ENCODE measurements around the gene MMP28.
"Not testable (repeated sequence)": the region's sequence is repeated elsewhere in the genome, so short reads cannot be mapped to it uniquely, and the experiment has no call there.

MMP28 gene

DNA sequence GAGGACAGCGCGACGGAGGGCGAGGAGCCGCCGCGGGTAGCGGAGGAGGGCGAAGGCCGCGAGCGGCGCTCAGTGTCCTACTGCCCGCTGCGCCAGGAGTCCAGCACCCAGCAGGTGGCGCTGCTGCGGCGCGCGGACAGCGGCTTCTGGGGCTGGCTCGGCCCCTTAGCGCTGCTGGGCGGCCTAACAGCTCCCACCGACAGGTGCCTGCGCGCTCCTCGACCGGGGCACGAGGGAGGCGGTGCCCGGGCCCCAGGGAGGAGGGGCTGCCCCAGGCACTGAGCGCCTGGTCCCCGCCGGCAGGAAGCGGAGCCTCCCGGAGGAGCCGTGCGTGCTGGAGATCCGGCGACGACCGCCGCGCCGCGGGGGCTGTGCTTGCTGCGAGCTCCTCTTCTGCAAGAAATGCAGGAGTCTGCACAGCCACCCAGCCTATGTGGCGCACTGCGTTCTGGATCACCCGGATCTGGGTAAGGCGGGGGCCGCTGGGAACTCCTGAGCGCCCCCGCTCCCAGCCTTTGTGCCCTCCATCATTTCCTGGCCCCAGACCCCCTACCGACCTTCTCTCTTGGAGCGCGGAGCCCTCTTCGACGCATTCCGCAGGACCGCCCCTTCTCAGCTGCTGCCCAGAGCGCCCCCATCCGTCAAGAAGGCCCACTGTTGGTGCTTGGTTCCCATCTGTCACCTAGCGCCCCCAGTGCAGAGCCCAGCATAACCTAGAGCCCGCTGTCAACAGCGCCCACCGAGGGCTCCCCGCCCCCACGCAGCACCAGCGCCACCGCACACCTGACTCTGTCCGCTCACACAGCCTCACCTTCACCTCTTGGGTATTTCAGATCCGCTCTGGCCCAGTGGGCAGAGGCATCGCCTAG lies 31.1 kb downstream of the MMP28 start:
- H3K27ac Mint-ChIP-seq = peak overlapping the region; percentile 14 to 79
- no peaks in the 10 kb centered on the region for H3K9me3 Mint-ChIP-seq
- H3K4me3 Mint-ChIP-seq = peak overlapping the region; percentile 89 to 98
- H3K27me3 Mint-ChIP-seq = no peaks in the 10 kb centered on the region
- peak; percentile 95 for ATAC-seq
- peak; percentile 94 to 95 for DNase-seq
- H3K4me1 Mint-ChIP-seq = peaks cover 14% of the 10 kb centered on the region

- H3K27me3 Mint-ChIP-seq = no peaks in the 10 kb centered on the region
- DNase-seq (no peak), ATAC-seq (no peak)
- H3K4me3 Mint-ChIP-seq = peak overlapping the region; percentile 89 to 98
- peaks cover 14% of the 10 kb centered on the region for H3K4me1 Mint-ChIP-seq
- no peaks in the 10 kb centered on the region for H3K9me3 Mint-ChIP-seq
- H3K27ac Mint-ChIP-seq = no peak overlapping the region
Measured at GRCh38 chr17:35763767-35764122, 31.7 kb downstream of the MMP28 start.

- H3K4me1 Mint-ChIP-seq = peaks cover 14% of the 10 kb centered on the region
- DNase-seq (no peak), ATAC-seq (no peak)
- H3K27me3 Mint-ChIP-seq = no peaks in the 10 kb centered on the region
- H3K4me3 Mint-ChIP-seq = no peak overlapping the region
- H3K9me3 Mint-ChIP-seq = no peaks in the 10 kb centered on the region
- H3K27ac Mint-ChIP-seq = no peak overlapping the region
Measured at GRCh38 chr17:35761601-35762000, 33.8 kb downstream of the MMP28 start.

GRCh38 chr17:35760587-35760986 lies 34.9 kb downstream of the MMP28 start, which contains the start of gene C17orf50:
Gene C17orf50, plus strand, starts transcription at chr17:35760887. Its CDS starts 55 bp downstream, at chr17:35760942.
- no peak within 1 kb of the TSS for H3K4me3 Mint-ChIP-seq
- H3K27me3 Mint-ChIP-seq = no peaks in the 10 kb centered on the region
- no peaks in the 10 kb centered on the region for H3K9me3 Mint-ChIP-seq
- ATAC-seq = no peak
- H3K27ac Mint-ChIP-seq = no peak within 1 kb of the TSS
- peaks cover 14% of the 10 kb centered on the region for H3K4me1 Mint-ChIP-seq
- DNase-seq = no peak

- H3K9me3 Mint-ChIP-seq = no peaks in the 10 kb centered on the region
- no peaks in the 10 kb centered on the region for H3K4me1 Mint-ChIP-seq
- H3K27me3 Mint-ChIP-seq = peaks cover 12% of the 10 kb centered on the region
- no peak overlapping the region for H3K4me3 Mint-ChIP-seq
- no peak for ATAC-seq
- DNase-seq = no peak
- no peak overlapping the region for H3K27ac Mint-ChIP-seq
Measured at GRCh38 chr17:35757243-35757642, 38.2 kb downstream of the MMP28 start.

DNA sequence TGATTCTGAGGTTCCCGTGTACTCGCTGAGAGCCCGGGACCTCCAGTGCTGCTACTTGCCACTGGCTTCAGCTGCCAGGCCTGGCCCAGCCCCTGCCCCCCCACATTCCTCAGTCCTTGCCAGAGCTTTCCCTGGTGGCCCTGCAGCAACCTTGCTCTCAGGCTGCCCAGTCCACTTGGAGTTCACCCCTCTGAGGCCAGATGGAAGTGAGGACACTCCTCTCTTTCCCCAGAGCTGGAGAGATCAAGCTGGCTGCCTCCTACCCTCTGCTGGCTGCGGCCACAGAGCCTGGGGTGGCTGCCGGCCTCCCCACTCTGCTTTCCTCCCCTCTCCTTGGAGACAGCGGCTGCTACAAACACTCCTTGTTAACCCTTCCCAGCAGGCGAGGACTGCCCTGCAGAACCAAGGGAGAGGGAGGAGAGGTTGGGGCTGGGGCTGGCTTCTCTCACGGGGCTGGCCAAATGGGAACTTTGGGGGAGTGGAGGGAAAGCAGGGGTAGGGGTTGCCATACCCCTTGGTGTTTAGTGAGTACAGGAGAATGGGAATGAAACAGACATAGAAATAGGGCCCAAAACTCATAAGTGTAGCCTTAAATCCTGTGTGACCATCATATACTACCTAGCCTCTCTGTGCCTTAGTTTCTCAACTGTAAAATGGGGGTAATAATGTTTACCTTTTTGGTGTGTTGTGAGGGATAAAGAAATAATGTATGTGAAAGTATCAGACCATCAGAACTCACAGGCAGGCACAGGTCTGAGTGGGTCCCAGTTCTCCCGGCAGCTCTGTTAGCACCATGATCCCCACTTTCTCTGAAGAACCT lies 42.3 kb downstream of the MMP28 start, which contains the start of gene GAS2L2:
TSS of gene GAS2L2 (minus strand) at position 295 of the 820 bp plus-strand sequence. CDS start 389 bp downstream, outside the sequence.
- DNase-seq = no peak
- Mint-ChIP-seq H3K4me3 (no peak within 1 kb of the TSS), H3K9me3 (no peaks in the 10 kb centered on the region), H3K4me1 (peaks cover 32% of the 10 kb centered on the region), H3K27ac (peak within 1 kb of the TSS in 1 of 2 donors; percentile 39), H3K27me3 (peaks cover 53% of the 10 kb centered on the region)
- ATAC-seq = no peak

DNA sequence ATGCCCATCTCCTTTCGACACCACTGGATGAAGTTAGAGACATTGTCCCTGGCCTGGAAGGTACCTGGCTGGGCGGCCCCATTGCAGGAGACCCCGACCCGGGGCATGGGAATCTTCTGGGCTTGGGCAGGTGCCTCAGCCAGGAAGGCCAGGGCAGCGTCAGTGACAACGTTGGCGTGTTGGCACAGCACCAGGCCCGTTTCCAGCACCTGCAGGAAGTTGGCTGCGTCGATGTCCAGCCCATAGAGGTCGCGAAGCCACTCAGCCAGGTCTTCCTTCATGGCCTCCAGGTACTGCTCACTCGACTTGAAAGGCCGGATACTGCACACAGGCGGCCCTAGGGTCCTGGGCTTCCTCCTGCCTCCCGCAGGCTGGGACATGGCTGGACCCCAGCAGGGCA lies 43.0 kb downstream of the MMP28 start:
- DNase-seq (no peak), ATAC-seq (no peak)
- Mint-ChIP-seq H3K9me3 (no peaks in the 10 kb centered on the region), H3K4me3 (no peak overlapping the region), H3K27me3 (peaks cover 56% of the 10 kb centered on the region), H3K4me1 (peaks cover 38% of the 10 kb centered on the region), H3K27ac (no peak overlapping the region)

DNA sequence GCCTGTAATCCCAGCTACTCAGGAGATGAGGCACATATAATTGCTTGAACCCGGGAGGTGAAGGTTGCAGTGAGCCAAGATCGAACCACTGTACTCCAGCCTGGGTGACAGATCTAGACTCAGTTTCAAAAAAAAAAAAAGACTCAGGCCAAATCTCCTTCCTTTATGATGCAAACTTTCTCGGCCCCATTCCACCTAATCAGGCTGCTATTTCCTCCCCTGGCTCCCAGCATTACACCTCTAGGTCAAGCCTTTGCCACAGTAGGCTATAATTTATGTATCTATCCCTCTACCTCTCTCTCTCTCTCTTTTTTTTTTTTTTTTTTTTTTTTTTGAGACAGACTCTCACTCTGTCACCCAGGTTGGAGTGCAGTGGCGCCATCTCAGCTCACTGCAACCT lies 43.9 kb downstream of the MMP28 start:
- H3K4me1 Mint-ChIP-seq = peaks cover 43% of the 10 kb centered on the region
- H3K9me3 Mint-ChIP-seq, ATAC-seq, H3K4me3 Mint-ChIP-seq, DNase-seq: not testable (repeated sequence)
- H3K27me3 Mint-ChIP-seq = peaks cover 56% of the 10 kb centered on the region
- peak overlapping the region in 1 of 2 donors; percentile 44 for H3K27ac Mint-ChIP-seq

DNA sequence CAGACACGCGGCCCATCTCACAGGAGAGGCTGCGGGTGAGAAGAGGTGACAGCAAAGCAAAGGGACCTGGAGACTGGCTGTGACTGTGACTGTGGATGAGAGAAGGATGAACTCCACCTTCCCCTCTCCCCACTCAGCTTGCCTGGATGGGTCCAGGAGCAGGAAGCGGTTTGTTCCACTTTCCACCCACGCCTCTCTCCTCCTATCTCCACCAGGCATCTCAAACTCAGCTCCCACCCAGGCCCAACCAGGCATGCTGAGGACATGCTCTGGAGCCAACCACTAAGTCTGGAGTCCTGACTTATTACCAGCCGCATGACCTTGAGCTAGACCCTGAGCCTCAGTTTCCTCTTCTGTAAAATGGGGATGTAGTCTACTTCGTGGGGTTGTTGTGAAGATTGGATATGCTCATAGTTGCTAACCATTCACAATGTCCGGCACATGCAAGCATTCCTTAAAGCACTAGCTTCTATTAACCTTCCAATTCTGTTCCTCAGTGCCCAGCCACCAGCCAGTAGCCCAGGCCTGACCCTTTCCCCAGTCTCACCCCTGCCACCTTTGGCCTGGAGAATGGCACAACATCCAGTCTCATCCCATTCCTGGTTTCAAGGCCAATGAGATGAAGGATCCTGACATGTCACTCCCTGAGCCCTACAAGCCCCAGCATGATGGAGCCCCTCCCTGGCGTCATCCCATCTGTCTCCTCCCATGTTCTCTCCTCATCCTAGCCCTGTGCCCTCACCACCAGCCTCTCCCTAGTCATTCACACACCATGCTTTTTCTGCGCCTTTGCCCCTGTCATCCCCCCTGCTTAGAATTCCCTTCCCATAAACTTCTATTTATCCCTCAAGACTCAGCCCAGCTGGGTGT lies 44.7 kb downstream of the MMP28 start:
- no peak for DNase-seq
- Mint-ChIP-seq H3K4me3 (peak overlapping the region; percentile 30 to 70), H3K27ac (no peak overlapping the region), H3K27me3 (peaks cover 56% of the 10 kb centered on the region), H3K9me3 (no peaks in the 10 kb centered on the region), H3K4me1 (peaks cover 43% of the 10 kb centered on the region)
- ATAC-seq = no peak

- H3K27ac Mint-ChIP-seq = no peak overlapping the region
- H3K9me3 Mint-ChIP-seq = no peaks in the 10 kb centered on the region
- H3K27me3 Mint-ChIP-seq = peaks cover 56% of the 10 kb centered on the region
- H3K4me1 Mint-ChIP-seq = peaks cover 43% of the 10 kb centered on the region
- DNase-seq = no peak
- no peak for ATAC-seq
- peak overlapping the region; percentile 36 to 70 for H3K4me3 Mint-ChIP-seq
Measured at GRCh38 chr17:35749560-35750412, 45.7 kb downstream of the MMP28 start.

- no peak for ATAC-seq
- DNase-seq = no peak
- Mint-ChIP-seq H3K9me3 (no peaks in the 10 kb centered on the region), H3K27ac (no peak overlapping the region), H3K27me3 (peaks cover 64% of the 10 kb centered on the region), H3K4me1 (peaks cover 43% of the 10 kb centered on the region), H3K4me3 (peak overlapping the region; percentile 12 to 42)
Measured at GRCh38 chr17:35748979-35749378, 46.5 kb downstream of the MMP28 start.

GRCh38 chr17:35748341-35748841 lies 47.0 kb downstream of the MMP28 start:
- DNase-seq (peak in 1 of 2 donors; percentile 17), ATAC-seq (peak; percentile 14)
- H3K4me1 Mint-ChIP-seq = peaks cover 43% of the 10 kb centered on the region
- peak overlapping the region in 1 of 2 donors; percentile 60 for H3K4me3 Mint-ChIP-seq
- H3K27ac Mint-ChIP-seq = peak overlapping the region in 1 of 2 donors; percentile 42
- H3K9me3 Mint-ChIP-seq = no peaks in the 10 kb centered on the region
- peaks cover 69% of the 10 kb centered on the region for H3K27me3 Mint-ChIP-seq

GRCh38 chr17:35747540-35748017 lies 47.9 kb downstream of the MMP28 start:
- peaks cover 43% of the 10 kb centered on the region for H3K4me1 Mint-ChIP-seq
- ATAC-seq = peak; percentile 88
- peak overlapping the region in 1 of 2 donors; percentile 54 for H3K27ac Mint-ChIP-seq
- peak; percentile 79 for DNase-seq
- no peaks in the 10 kb centered on the region for H3K9me3 Mint-ChIP-seq
- H3K27me3 Mint-ChIP-seq = peaks cover 69% of the 10 kb centered on the region
- H3K4me3 Mint-ChIP-seq = peak overlapping the region in 1 of 2 donors; percentile 60

GRCh38 chr17:35745749-35746320 lies 49.6 kb downstream of the MMP28 start:
- Mint-ChIP-seq H3K4me3 (no peak overlapping the region), H3K9me3 (no peaks in the 10 kb centered on the region), H3K27me3 (peaks cover 69% of the 10 kb centered on the region), H3K4me1 (peaks cover 48% of the 10 kb centered on the region), H3K27ac (no peak overlapping the region)
- DNase-seq (no peak), ATAC-seq (no peak)

All from stimulated activated naive CD8-positive, alpha-beta T cell treated with anti-CD3 and anti-CD28 coated beads, Interleukin-15, amount 100 ng/mL, for 72 hours (primary cell).